DND-41 (cell line): Measurements from ENCODE around the gene RAD23B.

ENCODE experiments used
- ATAC-seq: fragments of 200-7000 bp; cut with Tn5 transposase; 3 replicates; pipeline ENCODE4 v1.9.1; 2021; ENCODE audit warnings: low read depth; ENCODE audit not compliant: insufficient read depth
- DNase-seq: peaks from one replicate; pipeline ENCODE4 v3.0.0-alpha.2; 2020
- H2AFZ ChIP-seq: 2 replicates; pipeline ENCODE4 v1.6.0; 2012; ENCODE audit warnings: low read depth, low read length
- H3K27ac ChIP-seq: 2 replicates; pipeline ENCODE4 v1.5.1; 2012; ENCODE audit warnings: low read length, inconsistent platforms
- H3K27me3 ChIP-seq: fragments of 200-600 bp; sonication (generic); 2 replicates; pipeline ENCODE4 v1.6.0; 2012; ENCODE audit warnings: low read length, mild to moderate bottlenecking, inconsistent platforms; ENCODE audit not compliant: insufficient read depth, poor library complexity
- H3K36me3 ChIP-seq: 2 replicates; pipeline ENCODE4 v1.5.1; 2012; ENCODE audit warnings: low read length, inconsistent platforms; ENCODE audit not compliant: insufficient read depth
- H3K4me1 ChIP-seq: 2 replicates; pipeline ENCODE4 v1.5.1; 2012; ENCODE audit warnings: mild to moderate bottlenecking, low read length; ENCODE audit not compliant: insufficient read depth
- H3K4me2 ChIP-seq: 2 replicates; pipeline ENCODE4 v1.6.0; 2012; ENCODE audit warnings: mild to moderate bottlenecking, moderate library complexity, low read length, inconsistent platforms; ENCODE audit not compliant: insufficient read depth
- H3K4me3 ChIP-seq, 2 experiments: fragments of 200-600 bp in 1 of 2; shearing (Covaris generic) in 1 of 2; 2 replicates each; pipeline ENCODE4 v1.5.1; 2012 to 2016; ENCODE audit warnings: inconsistent platforms in 2 of 2, low read length in 2 of 2, mild to moderate bottlenecking in 2 of 2, low read depth in 1 of 2, moderate library complexity in 1 of 2
- H3K79me2 ChIP-seq: 2 replicates; pipeline ENCODE4 v1.6.0; 2012; ENCODE audit warnings: low read length, inconsistent platforms; ENCODE audit not compliant: insufficient read depth
- H3K9ac ChIP-seq: 2 replicates; pipeline ENCODE4 v1.6.0; 2012; ENCODE audit warnings: low read depth, mild to moderate bottlenecking, inconsistent platforms, low read length, moderate library complexity
- H3K9me3 ChIP-seq: 2 replicates; pipeline ENCODE4 v1.5.1; 2012; ENCODE audit warnings: low read length, moderate library complexity, mild to moderate bottlenecking, inconsistent platforms; ENCODE audit not compliant: insufficient read depth, severe bottlenecking
- H4K20me1 ChIP-seq: 2 replicates; pipeline ENCODE4 v1.6.0; 2012; ENCODE audit warnings: low read length; ENCODE audit not compliant: insufficient read depth
- EZH2 ChIP-seq: IDR thresholded peaks from 3 replicates; pipeline ENCODE4 v1.6.1; 2012; ENCODE audit warnings: borderline replicate concordance, low read depth, mild to moderate bottlenecking, moderate library complexity, low read length, inconsistent platforms; ENCODE audit not compliant: severe bottlenecking
- TF ChIP-seq, protein P1 (sequence below): IDR thresholded peaks from 2 replicates; pipeline ENCODE4 v1.5.1; 2012; ENCODE audit warnings: borderline replicate concordance, low read length, moderate library complexity, mild to moderate bottlenecking; ENCODE audit not compliant: poor library complexity, severe bottlenecking; ENCODE audit errors: extremely low read depth

RAD23B gene

DNA sequence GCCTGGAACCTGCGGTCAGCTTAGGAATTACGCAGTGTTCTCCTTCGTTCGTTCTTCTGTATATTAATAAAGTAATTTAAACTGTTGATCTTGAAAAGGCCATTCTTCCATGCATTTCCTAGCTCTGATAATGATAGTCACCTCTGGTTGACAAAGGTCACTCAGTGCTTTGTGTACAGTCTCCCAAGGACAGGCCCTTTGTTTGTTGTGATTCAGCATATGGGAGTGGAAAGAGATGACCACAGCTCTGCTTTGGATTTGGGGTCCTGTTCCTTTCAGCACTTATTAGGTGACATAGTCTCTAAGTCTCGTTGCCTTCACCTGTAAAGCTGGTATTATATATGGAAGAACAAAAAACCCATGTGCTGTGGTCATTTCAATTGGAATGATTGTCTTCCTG, 39.6 kb downstream of the RAD23B start:
- Histone ChIP-seq H3K4me1 (peaks cover 3% of the 10 kb centered on the region; the same call in 1 of the 2 replicates), H3K27me3 (no peaks in the 10 kb centered on the region), H4K20me1 (peaks cover 22% of the 10 kb centered on the region; the same call in 1 of the 2 replicates), H3K79me2 (peaks cover 69% of the 10 kb centered on the region), H3K4me3 (no peak overlapping the region), H2AFZ (no peak overlapping the region), H3K9me3 (no peaks in the 10 kb centered on the region), H3K4me2 (no peak overlapping the region), H3K27ac (no peak overlapping the region), H3K36me3 (peaks cover 77% of the 10 kb centered on the region), H3K9ac (no peak overlapping the region)
- DNase-seq (no peak), ATAC-seq (no peak)
- TF ChIP-seq EZH2: no peak
- TF ChIP-seq, protein P1, sequence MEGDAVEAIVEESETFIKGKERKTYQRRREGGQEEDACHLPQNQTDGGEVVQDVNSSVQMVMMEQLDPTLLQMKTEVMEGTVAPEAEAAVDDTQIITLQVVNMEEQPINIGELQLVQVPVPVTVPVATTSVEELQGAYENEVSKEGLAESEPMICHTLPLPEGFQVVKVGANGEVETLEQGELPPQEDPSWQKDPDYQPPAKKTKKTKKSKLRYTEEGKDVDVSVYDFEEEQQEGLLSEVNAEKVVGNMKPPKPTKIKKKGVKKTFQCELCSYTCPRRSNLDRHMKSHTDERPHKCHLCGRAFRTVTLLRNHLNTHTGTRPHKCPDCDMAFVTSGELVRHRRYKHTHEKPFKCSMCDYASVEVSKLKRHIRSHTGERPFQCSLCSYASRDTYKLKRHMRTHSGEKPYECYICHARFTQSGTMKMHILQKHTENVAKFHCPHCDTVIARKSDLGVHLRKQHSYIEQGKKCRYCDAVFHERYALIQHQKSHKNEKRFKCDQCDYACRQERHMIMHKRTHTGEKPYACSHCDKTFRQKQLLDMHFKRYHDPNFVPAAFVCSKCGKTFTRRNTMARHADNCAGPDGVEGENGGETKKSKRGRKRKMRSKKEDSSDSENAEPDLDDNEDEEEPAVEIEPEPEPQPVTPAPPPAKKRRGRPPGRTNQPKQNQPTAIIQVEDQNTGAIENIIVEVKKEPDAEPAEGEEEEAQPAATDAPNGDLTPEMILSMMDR: no peak

DNA sequence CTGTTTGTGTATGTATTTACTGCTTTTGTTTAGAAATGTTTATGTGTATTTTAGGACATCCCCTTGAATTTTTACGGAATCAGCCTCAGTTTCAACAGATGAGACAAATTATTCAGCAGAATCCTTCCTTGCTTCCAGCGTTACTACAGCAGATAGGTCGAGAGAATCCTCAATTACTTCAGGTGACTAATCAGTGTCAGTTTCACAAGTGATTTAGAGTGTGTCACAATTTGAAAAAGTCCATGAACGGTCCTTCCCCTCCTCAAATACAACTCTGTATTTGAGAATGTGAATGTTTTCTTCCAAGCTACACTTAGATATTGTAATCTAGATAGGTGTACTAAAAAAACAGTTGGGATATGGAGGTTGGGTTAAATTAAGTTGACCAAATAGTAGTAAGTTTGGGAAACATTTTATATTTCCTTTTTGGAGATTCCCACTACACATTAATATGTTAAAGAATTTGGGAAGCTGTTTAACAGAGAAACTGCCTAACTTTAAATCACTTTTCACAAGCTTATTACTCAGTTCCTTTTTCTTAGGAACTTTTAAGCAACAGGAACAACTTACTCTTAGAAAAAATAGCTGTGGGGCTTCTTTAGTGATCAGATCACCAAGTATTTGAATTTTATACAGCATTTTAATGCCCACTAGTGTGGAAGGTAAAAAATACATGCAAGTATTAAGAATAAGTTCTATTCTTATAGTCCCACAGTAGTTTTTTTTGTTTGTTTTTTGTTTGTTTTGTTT, 40.9 kb downstream of the RAD23B start:
- no peak for ATAC-seq
- H3K27ac ChIP-seq: no peak overlapping the region
- no peak overlapping the region for H3K4me2 ChIP-seq
- no peaks in the 10 kb centered on the region for H3K9me3 ChIP-seq
- H3K27me3 ChIP-seq: no peaks in the 10 kb centered on the region
- no peak for DNase-seq
- H3K4me1 ChIP-seq: peaks cover 3% of the 10 kb centered on the region; the same call in 1 of the 2 replicates
- H4K20me1 ChIP-seq: peaks cover 25% of the 10 kb centered on the region
- H3K36me3 ChIP-seq: peaks cover 79% of the 10 kb centered on the region
- TF ChIP-seq, protein P1: no peak
- TF ChIP-seq EZH2: no peak
- no peak overlapping the region for H3K4me3 ChIP-seq
- no peak overlapping the region for H2AFZ ChIP-seq
- peaks cover 65% of the 10 kb centered on the region for H3K79me2 ChIP-seq
- H3K9ac ChIP-seq: no peak overlapping the region

DNA sequence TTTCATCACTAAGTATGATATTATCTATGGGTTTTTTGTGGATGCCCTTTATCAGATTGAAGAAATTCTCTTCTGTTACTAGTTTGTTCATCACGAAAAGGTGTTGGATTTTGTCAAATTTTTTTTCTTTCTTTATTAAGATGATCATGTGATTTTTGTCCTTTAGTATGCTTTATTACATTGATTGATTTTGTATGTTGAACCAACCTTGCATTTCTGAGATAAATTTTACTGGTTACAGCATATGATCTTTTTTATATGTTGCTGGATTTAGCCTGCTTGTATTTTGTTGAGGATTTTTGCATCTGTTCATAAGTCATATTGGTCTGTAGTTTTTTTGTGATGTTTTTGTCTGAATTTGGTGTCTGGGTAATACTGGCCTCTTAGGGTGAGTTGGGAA, 42.8 kb downstream of the RAD23B start:
- H3K4me1 ChIP-seq: peaks cover 3% of the 10 kb centered on the region; the same call in 1 of the 2 replicates
- no peaks in the 10 kb centered on the region for H3K27me3 ChIP-seq
- ATAC-seq: no peak
- H3K79me2 ChIP-seq: peaks cover 50% of the 10 kb centered on the region
- H4K20me1 ChIP-seq: peaks cover 25% of the 10 kb centered on the region
- H3K9me3 ChIP-seq: no peaks in the 10 kb centered on the region
- no peak for DNase-seq
- no peak overlapping the region for H2AFZ ChIP-seq
- H3K4me2 ChIP-seq: no peak overlapping the region
- no peak overlapping the region for H3K27ac ChIP-seq
- no peak overlapping the region for H3K4me3 ChIP-seq
- no peak for TF ChIP-seq EZH2
- TF ChIP-seq, protein P1: no peak
- H3K9ac ChIP-seq: no peak overlapping the region
- peaks cover 87% of the 10 kb centered on the region for H3K36me3 ChIP-seq
